ENCODE measurements around the gene TIAM2. TPM values are rescaled to one million over a fixed set of nuclear protein-coding genes. Genes with fewer than 3 reads are reported as not detected.

TIAM2 gene
- total RNA-seq, 4 donors from 2014 or later: 9.2 to 18.2 (median 11.4) TPM

DNA sequence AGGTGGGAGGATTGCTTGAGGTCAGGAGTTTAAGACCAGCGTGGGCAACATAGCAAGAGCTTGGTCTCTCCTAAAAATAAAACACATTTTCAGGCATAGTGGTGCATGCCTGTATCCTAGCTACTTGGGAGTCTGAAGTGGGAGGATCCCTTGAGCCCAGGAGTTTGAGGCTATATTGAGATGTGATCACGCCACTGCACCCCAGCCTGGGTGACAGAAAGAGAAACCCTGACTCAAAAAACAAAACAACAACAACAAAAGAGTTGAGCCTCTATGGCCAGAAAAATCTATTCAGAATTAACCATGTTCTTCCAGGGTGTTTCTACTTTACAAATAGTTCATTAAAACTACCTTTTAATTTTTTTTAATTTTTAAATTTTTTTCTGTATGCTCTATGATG, 60.6 kb downstream of the TIAM2 start:
- H3K4me3 ChIP-seq: no peak overlapping the region
- H3K27ac ChIP-seq: no peak overlapping the region
- DNase-seq (ENCODE audit: low spot score in 2 of 2): no peak
- H3K4me1 ChIP-seq: no peaks in the 10 kb centered on the region
- TF ChIP-seq, protein P1, sequence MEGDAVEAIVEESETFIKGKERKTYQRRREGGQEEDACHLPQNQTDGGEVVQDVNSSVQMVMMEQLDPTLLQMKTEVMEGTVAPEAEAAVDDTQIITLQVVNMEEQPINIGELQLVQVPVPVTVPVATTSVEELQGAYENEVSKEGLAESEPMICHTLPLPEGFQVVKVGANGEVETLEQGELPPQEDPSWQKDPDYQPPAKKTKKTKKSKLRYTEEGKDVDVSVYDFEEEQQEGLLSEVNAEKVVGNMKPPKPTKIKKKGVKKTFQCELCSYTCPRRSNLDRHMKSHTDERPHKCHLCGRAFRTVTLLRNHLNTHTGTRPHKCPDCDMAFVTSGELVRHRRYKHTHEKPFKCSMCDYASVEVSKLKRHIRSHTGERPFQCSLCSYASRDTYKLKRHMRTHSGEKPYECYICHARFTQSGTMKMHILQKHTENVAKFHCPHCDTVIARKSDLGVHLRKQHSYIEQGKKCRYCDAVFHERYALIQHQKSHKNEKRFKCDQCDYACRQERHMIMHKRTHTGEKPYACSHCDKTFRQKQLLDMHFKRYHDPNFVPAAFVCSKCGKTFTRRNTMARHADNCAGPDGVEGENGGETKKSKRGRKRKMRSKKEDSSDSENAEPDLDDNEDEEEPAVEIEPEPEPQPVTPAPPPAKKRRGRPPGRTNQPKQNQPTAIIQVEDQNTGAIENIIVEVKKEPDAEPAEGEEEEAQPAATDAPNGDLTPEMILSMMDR (IDR thresholded peaks at IDR 0.05): no peak
- TF ChIP-seq EP300 (IDR thresholded peaks at IDR 0.05) (no peak), POLR2A (IDR thresholded peaks at IDR 0.05) (no peak)
- 88 to 95% methylated on average over 2 of the region's 2 CpGs for WGBS, 2 donors
- H3K27me3 ChIP-seq: no peaks in the 10 kb centered on the region
- H3K36me3 ChIP-seq: no peaks in the 10 kb centered on the region
- H3K9me3 ChIP-seq: peaks cover 0 to 4% (median 0%) of the 10 kb centered on the region in 4 donors

DNA sequence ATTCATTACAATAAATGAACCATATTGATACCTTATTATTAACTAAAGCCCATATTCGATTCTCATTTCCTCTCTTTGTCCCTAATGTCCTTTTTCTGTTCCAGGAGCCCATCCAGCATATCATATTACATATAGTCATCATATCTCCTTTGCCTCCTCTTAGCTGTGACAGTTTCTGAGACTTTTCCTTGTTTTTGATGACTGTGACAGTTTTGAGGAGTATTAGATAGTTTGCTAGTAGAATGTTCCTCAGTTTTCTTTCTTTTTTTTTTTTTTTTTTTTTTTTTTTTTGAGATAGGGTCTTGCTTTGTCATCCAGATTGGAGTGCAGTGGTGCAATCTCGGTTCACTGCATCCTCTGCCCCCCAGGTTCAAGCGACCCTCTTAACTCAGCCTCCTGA, 61.6 kb downstream of the TIAM2 start:
- WGBS, 2 donors: 85% methylated on average over 3 of the region's 3 CpGs
- no peak for DNase-seq (ENCODE audit: low spot score in 2 of 2)
- Histone ChIP-seq H3K27me3 (no peaks in the 10 kb centered on the region), H3K9me3 (peaks cover 0 to 5% (median 0%) of the 10 kb centered on the region in 4 donors), H3K36me3 (no peaks in the 10 kb centered on the region), H3K4me1 (no peaks in the 10 kb centered on the region), H3K27ac (no peak overlapping the region), H3K4me3 (no peak overlapping the region)
- TF ChIP-seq POLR2A (IDR thresholded peaks at IDR 0.05): no peak
- no peak for TF ChIP-seq EP300 (IDR thresholded peaks at IDR 0.05)
- TF ChIP-seq, protein P1 (IDR thresholded peaks at IDR 0.05): no peak

DNA sequence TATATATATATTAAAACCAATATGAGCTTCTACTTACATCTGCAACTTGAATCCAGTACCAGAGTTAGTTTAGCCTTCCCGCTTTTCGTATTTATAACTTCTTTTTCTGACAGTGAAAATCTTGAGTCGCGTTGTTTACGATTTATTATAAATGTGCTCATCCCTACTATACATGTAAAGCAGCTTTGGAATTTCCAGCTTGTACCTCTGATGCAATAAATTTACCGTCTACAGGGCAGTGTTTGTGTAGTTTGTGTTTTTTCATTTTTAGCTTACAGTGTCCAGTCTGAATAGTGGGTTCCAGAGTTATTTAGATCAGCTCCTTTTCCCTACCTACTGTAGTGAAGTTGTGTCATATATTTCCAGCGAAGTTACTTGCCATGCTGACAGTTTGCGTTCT, 66.3 kb downstream of the TIAM2 start:
- no peak for DNase-seq (ENCODE audit: low spot score in 2 of 2)
- Histone ChIP-seq H3K27me3 (no peaks in the 10 kb centered on the region), H3K9me3 (peaks cover 0 to 5% (median 0%) of the 10 kb centered on the region in 4 donors), H3K36me3 (no peaks in the 10 kb centered on the region), H3K4me3 (no peak overlapping the region), H3K4me1 (no peaks in the 10 kb centered on the region), H3K27ac (no peak overlapping the region)
- TF ChIP-seq EP300 (IDR thresholded peaks at IDR 0.05) (no peak), POLR2A (IDR thresholded peaks at IDR 0.05) (no peak)
- TF ChIP-seq, protein P1 (IDR thresholded peaks at IDR 0.05): no peak
- WGBS, 2 donors: 93 to 94% methylated on average over 8 of the region's 8 CpGs

DNA sequence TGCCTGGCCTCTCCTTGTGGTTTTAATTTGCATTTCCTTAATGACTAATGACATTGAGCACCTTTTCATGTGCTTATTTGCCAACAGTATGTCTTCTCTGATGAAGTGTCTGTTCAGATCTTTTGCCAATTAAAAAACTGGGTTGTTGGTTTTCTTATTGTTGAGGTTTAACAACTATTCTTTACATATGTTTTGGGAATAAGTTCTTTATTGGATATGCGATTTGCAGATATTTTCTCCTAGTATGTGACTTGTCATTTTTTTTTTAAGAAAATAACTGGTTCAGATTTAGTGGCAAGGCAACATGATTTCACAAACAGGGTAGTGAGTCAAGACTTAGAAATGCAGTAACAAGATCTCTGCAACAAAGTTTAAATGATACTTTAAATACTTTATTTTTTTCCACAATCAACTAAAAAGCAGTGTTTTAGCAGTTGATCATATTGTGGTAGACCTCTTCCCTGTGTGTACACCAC, 67.8 kb downstream of the TIAM2 start:
- DNase-seq (ENCODE audit: low spot score in 2 of 2): no peak
- H3K27me3 ChIP-seq: no peaks in the 10 kb centered on the region
- WGBS, 2 donors: 69 to 77% methylated on average over 1 of the region's 1 CpG
- H3K4me3 ChIP-seq: no peak overlapping the region
- H3K36me3 ChIP-seq: no peaks in the 10 kb centered on the region
- H3K27ac ChIP-seq: no peak overlapping the region
- H3K9me3 ChIP-seq: peaks cover 0 to 5% (median 0%) of the 10 kb centered on the region in 4 donors
- H3K4me1 ChIP-seq: no peaks in the 10 kb centered on the region
- no peak for TF ChIP-seq POLR2A (IDR thresholded peaks at IDR 0.05)
- no peak for TF ChIP-seq EP300 (IDR thresholded peaks at IDR 0.05)
- TF ChIP-seq, protein P1 (IDR thresholded peaks at IDR 0.05): no peak

DNA sequence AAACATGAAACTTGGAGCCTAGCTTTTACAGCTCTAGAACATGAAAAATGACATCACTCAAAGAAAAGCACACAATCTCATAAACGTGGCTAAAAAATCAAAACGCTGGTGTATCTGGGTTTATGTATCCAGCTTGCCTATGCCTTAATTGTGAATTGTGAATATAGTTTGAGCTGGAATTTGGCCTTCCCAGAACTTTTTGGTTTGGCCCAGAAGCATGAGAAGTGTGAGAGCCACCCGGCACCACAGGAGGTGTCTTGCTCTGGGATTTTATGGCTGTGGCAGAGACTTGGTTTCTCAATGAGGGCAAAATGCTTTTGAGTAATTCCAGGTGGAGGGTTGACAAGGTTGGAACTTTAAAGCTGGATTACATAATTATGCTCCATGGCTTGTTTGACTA, 69.2 kb downstream of the TIAM2 start:
- 74 to 76% methylated on average over 3 of the region's 3 CpGs for WGBS, 2 donors
- DNase-seq (ENCODE audit: low spot score in 2 of 2): no peak
- Histone ChIP-seq H3K27ac (no peak overlapping the region), H3K36me3 (no peaks in the 10 kb centered on the region), H3K4me1 (no peaks in the 10 kb centered on the region), H3K4me3 (no peak overlapping the region), H3K27me3 (no peaks in the 10 kb centered on the region), H3K9me3 (peaks cover 0 to 5% (median 0%) of the 10 kb centered on the region in 4 donors)
- TF ChIP-seq EP300 (IDR thresholded peaks at IDR 0.05) (no peak), POLR2A (IDR thresholded peaks at IDR 0.05) (no peak)
- TF ChIP-seq, protein P1 (IDR thresholded peaks at IDR 0.05): no peak

All from tibial nerve (tissue), 4 donors.